Measurements from ENCODE around the gene NAALADL2. TPM values are rescaled to one million over a fixed set of nuclear protein-coding genes. Genes with fewer than 3 reads are reported as not detected.
"Not testable (repeated sequence)": the region's sequence is repeated elsewhere in the genome, so short reads cannot be mapped to it uniquely, and the experiment has no call there.

NAALADL2 gene
- total RNA-seq, 1 experiment from 2014 or later, result 4.7 TPM

DNA sequence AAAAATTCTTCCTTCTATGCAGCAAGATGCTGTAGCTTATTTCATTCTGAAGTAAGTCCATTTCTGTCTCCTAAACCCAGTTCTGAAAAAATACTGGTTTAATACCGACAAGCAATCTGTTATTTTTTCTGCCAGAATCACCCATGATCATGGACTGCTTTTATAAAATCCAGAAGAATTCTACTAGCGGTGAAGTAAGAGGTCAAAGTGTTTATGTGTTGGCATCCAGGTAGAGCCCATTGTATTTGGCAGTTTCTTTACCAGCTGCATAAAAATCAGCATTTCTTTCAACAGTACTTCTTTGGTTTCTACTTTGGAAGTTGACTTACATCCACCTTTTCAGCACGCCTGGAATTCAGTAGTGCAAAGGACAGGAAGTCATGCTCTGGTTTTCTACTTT, 484.8 kb downstream of the NAALADL2 start:
- no peak overlapping the region for H3K4me3 ChIP-seq
- H3K27ac ChIP-seq, result no peak overlapping the region
- no peak for DNase-seq (ENCODE audit: low read depth in 1 of 2, low spot score in 2 of 2)
- H3K36me3 ChIP-seq, result no peaks in the 10 kb centered on the region
- H3K4me1 ChIP-seq (replicated peaks), result peaks cover 8% of the 10 kb centered on the region
- H3K9me3 ChIP-seq (replicated peaks), result no peaks in the 10 kb centered on the region
- H3K27me3 ChIP-seq (replicated peaks), result no peaks in the 10 kb centered on the region

DNA sequence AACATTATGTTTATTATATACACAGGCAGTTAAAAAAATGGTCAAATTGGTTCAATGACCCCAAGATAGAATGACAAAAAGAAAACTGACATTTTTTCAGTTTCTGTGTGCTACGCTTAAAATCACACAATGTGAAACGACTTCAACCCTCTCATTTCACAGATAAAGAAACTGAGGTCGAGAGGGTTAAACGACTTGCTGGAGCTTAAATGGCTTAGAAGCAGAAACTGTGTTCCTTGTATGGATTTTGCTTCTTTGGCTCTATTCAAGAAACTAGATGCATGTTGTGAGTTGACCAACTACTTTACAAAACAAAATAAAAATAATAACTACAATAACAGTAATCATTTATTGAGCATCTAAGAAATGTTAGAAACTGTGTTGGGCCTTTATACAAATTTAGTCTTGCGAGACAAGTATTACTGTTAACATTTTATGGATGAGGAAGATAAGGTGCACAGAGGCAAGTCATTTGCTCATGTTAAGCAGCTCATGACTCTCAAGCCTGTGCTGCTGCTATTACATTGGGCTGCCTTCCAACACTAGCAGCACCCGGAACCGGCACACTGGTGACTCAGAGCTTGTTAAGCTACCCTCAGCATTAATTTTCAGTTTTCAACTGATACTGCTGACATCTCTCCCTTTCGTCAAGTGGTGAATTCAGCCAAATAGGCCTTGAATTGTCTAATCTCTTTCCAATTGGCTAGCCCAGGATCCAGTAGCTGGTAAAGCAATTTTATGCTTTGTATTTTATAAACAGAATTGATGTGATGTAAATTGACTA, 487.6 kb downstream of the NAALADL2 start:
- no peaks in the 10 kb centered on the region for H3K27me3 ChIP-seq (replicated peaks)
- peak in 1 of 2 experiments; percentile 37 for DNase-seq (ENCODE audit: low read depth in 1 of 2, low spot score in 2 of 2)

DNA sequence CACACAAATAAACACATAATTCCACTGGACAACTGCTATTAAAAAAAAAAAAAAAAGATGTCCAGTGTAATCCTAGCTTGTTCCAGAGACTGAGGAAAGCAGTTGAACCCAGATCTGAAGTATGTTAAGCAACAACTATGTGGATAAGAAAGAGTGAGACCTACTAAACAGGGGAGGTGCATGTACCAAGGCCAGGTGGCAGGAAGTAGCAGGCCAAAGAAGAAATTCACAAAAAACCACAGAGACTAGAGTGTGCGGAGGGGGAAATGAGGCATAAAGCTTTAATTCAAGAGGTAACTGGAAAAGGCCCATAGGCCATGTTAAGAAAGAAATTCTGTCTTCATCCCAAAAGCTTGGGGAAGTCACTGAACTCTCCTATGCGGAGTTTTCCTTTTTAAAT, 490.0 kb downstream of the NAALADL2 start:
- no peak overlapping the region for H3K4me3 ChIP-seq
- no peaks in the 10 kb centered on the region for H3K27me3 ChIP-seq (replicated peaks)
- no peaks in the 10 kb centered on the region for H3K36me3 ChIP-seq
- DNase-seq (ENCODE audit: low read depth in 1 of 2, low spot score in 2 of 2), result no peak
- H3K27ac ChIP-seq, result no peak overlapping the region
- H3K9me3 ChIP-seq (replicated peaks), result no peaks in the 10 kb centered on the region
- H3K4me1 ChIP-seq (replicated peaks), result 0 out of 2 replicates have a peak, but pooled peaks cover 5% of the 10 kb centered on the region

More for the DNA sequence above, 487.6 kb downstream of the NAALADL2 start:
- Histone ChIP-seq H3K36me3 (no peaks in the 10 kb centered on the region), H3K4me3 (no peak overlapping the region), H3K4me1 (replicated peaks) (0 out of 2 replicates have a peak, but pooled peaks cover 5% of the 10 kb centered on the region), H3K9me3 (replicated peaks) (no peaks in the 10 kb centered on the region), H3K27ac (no peak overlapping the region)

DNA sequence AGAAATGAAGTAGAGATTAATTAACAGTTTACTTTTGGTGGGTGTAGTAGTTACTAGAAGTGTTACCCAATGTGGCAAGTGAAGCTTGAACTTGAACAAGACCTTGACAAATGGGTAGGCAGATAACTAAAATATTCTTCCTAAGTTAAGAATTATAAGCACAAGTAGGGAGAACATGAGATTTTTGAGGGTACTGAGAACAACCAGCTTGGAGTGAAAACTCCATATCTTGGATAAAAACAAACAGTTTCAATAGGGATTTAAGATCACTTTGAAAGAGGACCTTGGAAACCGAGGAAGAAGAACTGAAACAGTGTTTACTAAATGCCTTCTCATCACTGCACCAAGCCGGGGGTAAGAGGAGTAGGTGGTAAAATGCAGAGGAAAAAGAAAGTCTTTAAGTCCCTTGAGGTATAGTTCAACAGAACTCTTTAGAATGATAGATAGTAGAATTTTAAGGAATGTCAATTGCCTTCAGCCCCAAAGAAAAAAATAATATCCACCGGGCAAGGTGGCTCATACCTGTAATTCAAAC, 496.7 kb downstream of the NAALADL2 start:
- no peak for DNase-seq (ENCODE audit: low read depth in 1 of 2, low spot score in 2 of 2)
- Histone ChIP-seq H3K36me3 (no peaks in the 10 kb centered on the region), H3K27me3 (replicated peaks) (no peaks in the 10 kb centered on the region), H3K27ac (no peak overlapping the region), H3K4me1 (replicated peaks) (peaks cover 11% of the 10 kb centered on the region), H3K4me3 (no peak overlapping the region), H3K9me3 (replicated peaks) (no peaks in the 10 kb centered on the region)

DNA sequence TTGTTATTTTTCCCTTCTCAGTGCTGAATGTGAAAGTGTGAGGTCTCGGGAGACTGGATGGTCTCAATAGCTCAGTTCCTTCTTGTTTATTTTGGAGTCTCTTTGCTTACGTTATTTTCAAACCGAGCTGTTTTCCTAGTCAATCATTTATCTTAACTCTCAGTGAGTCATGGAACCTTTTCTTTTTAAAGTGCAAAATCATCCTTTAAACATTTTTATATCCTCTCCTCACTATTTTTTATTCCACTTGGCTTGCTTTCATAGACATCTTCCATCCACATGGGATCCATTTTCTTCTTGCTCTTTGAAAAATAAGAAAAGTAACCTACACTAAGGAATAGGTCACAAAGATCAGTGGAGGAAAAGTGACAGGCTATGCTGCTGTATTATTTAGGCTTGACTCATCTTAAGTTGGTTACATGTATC, 497.8 kb downstream of the NAALADL2 start:
- Histone ChIP-seq H3K9me3 (replicated peaks) (no peaks in the 10 kb centered on the region), H3K27ac (peak overlapping the region; percentile 39; the same call in 1 of the 2 replicates), H3K4me3 (no peak overlapping the region), H3K27me3 (replicated peaks) (no peaks in the 10 kb centered on the region), H3K4me1 (replicated peaks) (peaks cover 11% of the 10 kb centered on the region), H3K36me3 (no peaks in the 10 kb centered on the region)
- peak in 1 of 2 experiments; percentile 56 for DNase-seq (ENCODE audit: low read depth in 1 of 2, low spot score in 2 of 2)

GRCh38 chr3:175357758-175358157, 498.6 kb downstream of the NAALADL2 start:
- Histone ChIP-seq H3K36me3 (no peaks in the 10 kb centered on the region), H3K27ac (no peak overlapping the region), H3K4me1 (replicated peaks) (peaks cover 11% of the 10 kb centered on the region), H3K9me3 (replicated peaks) (no peaks in the 10 kb centered on the region), H3K27me3 (replicated peaks) (no peaks in the 10 kb centered on the region), H3K4me3 (no peak overlapping the region)
- DNase-seq (ENCODE audit: low read depth in 1 of 2, low spot score in 2 of 2), result no peak

DNA sequence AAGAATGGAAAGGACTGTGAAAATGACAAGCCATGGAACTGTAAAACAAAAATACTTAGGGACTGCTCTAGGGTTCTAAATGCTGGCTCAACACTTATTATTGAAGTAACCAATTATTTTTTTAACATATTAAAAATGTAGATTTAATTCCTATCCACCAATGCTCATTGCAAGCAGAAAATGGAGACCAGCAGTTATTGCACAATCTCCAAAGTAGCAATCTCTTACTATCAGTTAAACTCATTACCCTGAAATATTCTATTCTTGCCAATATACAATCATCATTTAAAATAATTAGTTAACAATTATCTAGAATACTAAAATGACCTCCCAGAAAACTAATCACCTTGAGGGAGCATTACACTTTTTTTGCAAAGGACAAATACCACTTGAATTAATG, 499.8 kb downstream of the NAALADL2 start:
- H3K27ac ChIP-seq, result no peak overlapping the region
- H3K4me3 ChIP-seq, result no peak overlapping the region
- no peak for DNase-seq (ENCODE audit: low read depth in 1 of 2, low spot score in 2 of 2)
- H3K9me3 ChIP-seq (replicated peaks), result no peaks in the 10 kb centered on the region
- no peaks in the 10 kb centered on the region for H3K27me3 ChIP-seq (replicated peaks)
- no peaks in the 10 kb centered on the region for H3K36me3 ChIP-seq
- peaks cover 11% of the 10 kb centered on the region for H3K4me1 ChIP-seq (replicated peaks)

DNA sequence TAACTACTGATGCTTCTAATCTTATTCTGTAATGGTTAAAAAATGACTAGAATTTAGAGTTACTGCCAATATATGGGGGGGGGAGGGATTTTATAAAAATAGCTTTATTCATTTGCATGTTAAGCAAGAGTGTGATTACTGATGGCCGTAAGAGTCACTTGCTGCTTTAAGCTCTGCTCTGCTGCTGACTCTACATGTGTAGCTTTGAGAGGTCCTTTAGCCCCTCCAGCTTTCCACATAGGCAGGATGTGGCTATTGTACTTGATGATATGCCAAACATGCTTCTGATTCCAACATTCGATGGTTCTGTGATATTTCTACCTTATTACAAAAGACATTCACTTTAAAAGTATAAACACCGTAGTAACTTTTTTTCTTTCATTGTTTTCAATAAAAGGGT, 511.3 kb downstream of the NAALADL2 start:
- not testable (repeated sequence) for H3K4me3 ChIP-seq; H3K27ac ChIP-seq; H3K27me3 ChIP-seq (replicated peaks); H3K9me3 ChIP-seq (replicated peaks); DNase-seq (ENCODE audit: low read depth in 1 of 2, low spot score in 2 of 2); H3K36me3 ChIP-seq; H3K4me1 ChIP-seq (replicated peaks)

DNA sequence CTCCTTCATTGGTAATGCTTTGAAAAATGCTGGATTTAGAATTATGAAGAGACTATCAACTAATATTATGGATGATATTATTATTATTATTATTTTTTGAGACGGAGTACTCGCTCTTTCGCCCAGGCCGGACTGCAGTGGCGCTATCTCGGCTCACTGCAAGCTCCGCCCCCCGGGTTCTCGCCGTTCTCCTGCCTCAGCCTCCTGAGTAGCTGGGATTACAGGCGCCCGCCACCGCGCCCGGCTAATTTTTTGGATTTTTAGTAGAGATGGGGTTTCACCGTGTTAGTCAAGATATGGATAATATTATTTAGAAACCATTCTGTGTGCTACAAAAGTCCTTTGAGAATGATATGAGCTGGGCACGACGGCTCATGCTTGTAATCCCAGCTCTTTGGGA, 512.1 kb downstream of the NAALADL2 start:
- H3K4me1 ChIP-seq (replicated peaks); H3K27me3 ChIP-seq (replicated peaks); H3K4me3 ChIP-seq; H3K36me3 ChIP-seq; H3K27ac ChIP-seq; H3K9me3 ChIP-seq (replicated peaks); DNase-seq (ENCODE audit: low read depth in 1 of 2, low spot score in 2 of 2): not testable (repeated sequence)

DNA sequence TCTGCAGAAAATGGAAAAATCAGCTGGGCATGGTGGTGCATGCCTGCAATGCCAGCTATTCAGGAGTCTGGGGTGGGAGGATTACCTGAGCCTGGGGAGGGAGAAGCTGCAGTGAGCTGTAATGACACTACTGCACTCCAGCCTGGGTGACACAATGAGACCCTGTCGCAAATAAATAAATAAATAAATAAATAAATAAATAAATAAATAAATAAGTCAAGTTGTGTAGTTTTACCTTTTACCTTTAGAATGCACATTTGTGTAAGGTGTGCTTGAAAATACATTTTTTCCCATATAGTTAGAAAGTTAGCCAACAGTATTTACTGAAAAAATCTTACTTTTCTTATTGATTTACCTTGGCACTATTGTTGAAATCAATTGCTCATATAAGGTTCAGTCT, 515.6 kb downstream of the NAALADL2 start:
- H3K9me3 ChIP-seq (replicated peaks), result no peaks in the 10 kb centered on the region
- H3K27ac ChIP-seq, result no peak overlapping the region
- DNase-seq (ENCODE audit: low read depth in 1 of 2, low spot score in 2 of 2), result no peak
- H3K36me3 ChIP-seq, result no peaks in the 10 kb centered on the region
- no peaks in the 10 kb centered on the region for H3K4me1 ChIP-seq (replicated peaks)
- H3K27me3 ChIP-seq (replicated peaks), result no peaks in the 10 kb centered on the region
- no peak overlapping the region for H3K4me3 ChIP-seq

DNA sequence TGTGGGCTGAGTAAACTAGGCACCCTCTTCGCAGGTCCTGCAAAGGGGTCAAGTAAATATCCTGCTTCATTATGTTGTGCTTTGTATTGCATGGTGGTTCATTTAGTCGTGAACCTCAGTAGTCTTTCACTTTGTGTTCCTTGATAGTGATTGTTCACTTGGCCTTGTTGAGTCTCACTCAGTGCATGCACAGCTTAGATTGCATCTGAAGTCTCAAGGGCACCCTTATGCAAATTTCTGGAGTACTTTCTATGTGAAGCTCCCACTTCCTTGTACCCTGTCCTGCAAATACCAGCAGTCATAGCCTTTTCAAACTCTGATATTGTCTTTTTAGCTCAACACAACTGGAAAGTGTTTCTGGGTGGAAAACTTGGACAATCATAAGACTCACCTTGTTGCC, 519.2 kb downstream of the NAALADL2 start:
- no peak overlapping the region for H3K4me3 ChIP-seq
- DNase-seq (ENCODE audit: low read depth in 1 of 2, low spot score in 2 of 2), result no peak
- H3K27me3 ChIP-seq (replicated peaks), result no peaks in the 10 kb centered on the region
- no peaks in the 10 kb centered on the region for H3K36me3 ChIP-seq
- H3K27ac ChIP-seq, result no peak overlapping the region
- no peaks in the 10 kb centered on the region for H3K9me3 ChIP-seq (replicated peaks)
- H3K4me1 ChIP-seq (replicated peaks), result peaks cover 3% of the 10 kb centered on the region; the same call in 1 of the 2 replicates

GRCh38 chr3:175381685-175382084, 522.6 kb downstream of the NAALADL2 start:
- Histone ChIP-seq H3K27me3 (replicated peaks) (no peaks in the 10 kb centered on the region), H3K4me3 (no peak overlapping the region), H3K9me3 (replicated peaks) (no peaks in the 10 kb centered on the region), H3K4me1 (replicated peaks) (peaks cover 9% of the 10 kb centered on the region), H3K27ac (no peak overlapping the region), H3K36me3 (no peaks in the 10 kb centered on the region)
- DNase-seq (ENCODE audit: low read depth in 1 of 2, low spot score in 2 of 2), result no peak

- Histone ChIP-seq H3K4me3 (no peak overlapping the region), H3K36me3 (no peaks in the 10 kb centered on the region), H3K9me3 (replicated peaks) (no peaks in the 10 kb centered on the region), H3K27me3 (replicated peaks) (no peaks in the 10 kb centered on the region), H3K4me1 (replicated peaks) (peaks cover 12% of the 10 kb centered on the region), H3K27ac (no peak overlapping the region)
- DNase-seq (ENCODE audit: low read depth in 1 of 2, low spot score in 2 of 2), result no peak
These were observed 524.2 kb downstream of the NAALADL2 start for GRCh38 chr3:175383371-175383770.

- no peaks in the 10 kb centered on the region for H3K9me3 ChIP-seq (replicated peaks)
- H3K4me1 ChIP-seq (replicated peaks), result peaks cover 12% of the 10 kb centered on the region
- no peaks in the 10 kb centered on the region for H3K27me3 ChIP-seq (replicated peaks)
- DNase-seq (ENCODE audit: low read depth in 1 of 2, low spot score in 2 of 2), result no peak
- H3K36me3 ChIP-seq, result no peaks in the 10 kb centered on the region
- H3K4me3 ChIP-seq, result no peak overlapping the region
- H3K27ac ChIP-seq, result no peak overlapping the region
These were observed 524.7 kb downstream of the NAALADL2 start for GRCh38 chr3:175383813-175384212.

Data from SJSA1 (cell line).